GM18858 (cell line): ENCODE measurements around the gene MUC13.

Experiments
- ATAC-seq: cut with Tn5 transposase; IDR thresholded peaks from one replicate; pipeline ENCODE4 v1.9.1; 2021; ENCODE audit not compliant: unreplicated experiment

MUC13 gene

GRCh38 chr3:124904835-124905492, 29.6 kb downstream of the MUC13 start:
- no peak for ATAC-seq

GRCh38 chr3:124903896-124904834, 30.4 kb downstream of the MUC13 start:
- no peak for ATAC-seq

- no peak for ATAC-seq
These were observed 37.6 kb downstream of the MUC13 start for GRCh38 chr3:124896824-124897526.

GRCh38 chr3:124895756-124896155, 38.8 kb downstream of the MUC13 start:
- ATAC-seq, result no peak

GRCh38 chr3:124893526-124893925, 41.0 kb downstream of the MUC13 start:
- ATAC-seq, result no peak

- no peak for ATAC-seq
These were observed 43.9 kb downstream of the MUC13 start for GRCh38 chr3:124890573-124891190.

GRCh38 chr3:124888482-124889441, 45.8 kb downstream of the MUC13 start:
- ATAC-seq, result no peak

GRCh38 chr3:124887932-124888298, 46.6 kb downstream of the MUC13 start:
- ATAC-seq, result no peak

GRCh38 chr3:124887177-124887931, 47.2 kb downstream of the MUC13 start, which contains the start of gene ITGB5:
ITGB5 (minus strand) TSS chr3:124887365; CDS start chr3:124887000, 365 bp downstream.
- ATAC-seq, result peak; percentile 39

- ATAC-seq, result peak; percentile 50
These were observed 48.1 kb downstream of the MUC13 start for GRCh38 chr3:124886168-124887056.

- no peak for ATAC-seq
These were observed 48.9 kb downstream of the MUC13 start for GRCh38 chr3:124885466-124886167.

- ATAC-seq, result no peak
These were observed 50.0 kb downstream of the MUC13 start for GRCh38 chr3:124884474-124885101.

GRCh38 chr3:124883766-124884473, 50.6 kb downstream of the MUC13 start:
- ATAC-seq, result no peak

GRCh38 chr3:124882816-124883747, 51.5 kb downstream of the MUC13 start:
- ATAC-seq, result no peak

GRCh38 chr3:124881976-124882697, 52.4 kb downstream of the MUC13 start:
- no peak for ATAC-seq
